Measurements from ENCODE around the gene SRSF6. TPM values are rescaled to one million over a fixed set of nuclear protein-coding genes. Genes with fewer than 3 reads are reported as not detected.

The SRSF6 gene
- total and polyA plus RNA-seq, 2 donors (not counting 1 experiment from before 2014, with no cell fraction given): 37.8 to 106 TPM

DNA sequence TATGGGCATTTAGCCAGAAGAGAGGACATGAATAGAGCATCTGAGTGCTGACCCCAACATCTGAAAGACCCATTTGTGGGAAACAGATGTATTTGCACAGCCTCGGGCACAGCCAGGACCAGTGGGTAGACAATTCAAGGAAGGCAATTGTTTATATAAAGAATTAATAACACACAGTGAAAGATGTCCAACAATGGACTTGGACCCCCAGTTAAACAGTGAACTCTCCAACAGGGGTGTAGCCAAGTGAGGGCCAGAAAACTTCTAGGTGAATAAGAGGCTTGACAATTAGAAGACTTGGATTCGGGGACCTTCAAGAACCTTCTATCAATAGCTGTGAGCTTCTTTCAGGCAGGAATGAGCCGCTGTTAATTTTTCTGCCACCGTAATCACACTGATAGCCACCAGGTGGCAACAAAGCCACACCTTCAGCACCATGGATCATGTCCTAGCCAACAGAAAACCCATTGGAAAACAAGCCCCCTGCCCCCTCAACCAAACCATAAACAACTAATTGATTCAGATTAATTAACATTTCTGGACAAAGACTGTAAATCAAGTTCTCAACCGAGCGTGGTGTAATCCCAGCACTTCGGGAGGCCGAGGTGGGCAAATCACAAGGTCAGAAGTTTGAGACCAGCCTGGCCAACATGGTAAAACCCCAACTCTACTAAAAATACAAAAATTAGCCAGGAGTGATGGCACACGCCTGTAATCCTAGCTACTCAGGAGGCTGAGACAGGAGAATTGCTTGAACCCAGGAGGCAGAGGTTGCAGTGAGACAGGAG, 8.8 kb upstream of the SRSF6 start:
- TF ChIP-seq, protein P1, sequence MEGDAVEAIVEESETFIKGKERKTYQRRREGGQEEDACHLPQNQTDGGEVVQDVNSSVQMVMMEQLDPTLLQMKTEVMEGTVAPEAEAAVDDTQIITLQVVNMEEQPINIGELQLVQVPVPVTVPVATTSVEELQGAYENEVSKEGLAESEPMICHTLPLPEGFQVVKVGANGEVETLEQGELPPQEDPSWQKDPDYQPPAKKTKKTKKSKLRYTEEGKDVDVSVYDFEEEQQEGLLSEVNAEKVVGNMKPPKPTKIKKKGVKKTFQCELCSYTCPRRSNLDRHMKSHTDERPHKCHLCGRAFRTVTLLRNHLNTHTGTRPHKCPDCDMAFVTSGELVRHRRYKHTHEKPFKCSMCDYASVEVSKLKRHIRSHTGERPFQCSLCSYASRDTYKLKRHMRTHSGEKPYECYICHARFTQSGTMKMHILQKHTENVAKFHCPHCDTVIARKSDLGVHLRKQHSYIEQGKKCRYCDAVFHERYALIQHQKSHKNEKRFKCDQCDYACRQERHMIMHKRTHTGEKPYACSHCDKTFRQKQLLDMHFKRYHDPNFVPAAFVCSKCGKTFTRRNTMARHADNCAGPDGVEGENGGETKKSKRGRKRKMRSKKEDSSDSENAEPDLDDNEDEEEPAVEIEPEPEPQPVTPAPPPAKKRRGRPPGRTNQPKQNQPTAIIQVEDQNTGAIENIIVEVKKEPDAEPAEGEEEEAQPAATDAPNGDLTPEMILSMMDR (conservative IDR thresholded peaks at IDR 0.05 in 1 of 2, IDR thresholded peaks at IDR 0.05 in 1 of 2; ENCODE audit: low read depth in 1 of 2, low read length in 2 of 2): peak; percentile 65 to 76
- no peak for TF ChIP-seq EZH2 (IDR thresholded peaks at IDR 0.05; ENCODE audit: low read length, missing control alignments)
- no peak overlapping the region for H3K4me2 ChIP-seq (ENCODE audit: extremely low read depth, insufficient read depth, low read length)
- H3K9me3 ChIP-seq (ENCODE audit: control insufficient read depth, insufficient read depth, low read depth, low read length): no peaks in the 10 kb centered on the region

DNA sequence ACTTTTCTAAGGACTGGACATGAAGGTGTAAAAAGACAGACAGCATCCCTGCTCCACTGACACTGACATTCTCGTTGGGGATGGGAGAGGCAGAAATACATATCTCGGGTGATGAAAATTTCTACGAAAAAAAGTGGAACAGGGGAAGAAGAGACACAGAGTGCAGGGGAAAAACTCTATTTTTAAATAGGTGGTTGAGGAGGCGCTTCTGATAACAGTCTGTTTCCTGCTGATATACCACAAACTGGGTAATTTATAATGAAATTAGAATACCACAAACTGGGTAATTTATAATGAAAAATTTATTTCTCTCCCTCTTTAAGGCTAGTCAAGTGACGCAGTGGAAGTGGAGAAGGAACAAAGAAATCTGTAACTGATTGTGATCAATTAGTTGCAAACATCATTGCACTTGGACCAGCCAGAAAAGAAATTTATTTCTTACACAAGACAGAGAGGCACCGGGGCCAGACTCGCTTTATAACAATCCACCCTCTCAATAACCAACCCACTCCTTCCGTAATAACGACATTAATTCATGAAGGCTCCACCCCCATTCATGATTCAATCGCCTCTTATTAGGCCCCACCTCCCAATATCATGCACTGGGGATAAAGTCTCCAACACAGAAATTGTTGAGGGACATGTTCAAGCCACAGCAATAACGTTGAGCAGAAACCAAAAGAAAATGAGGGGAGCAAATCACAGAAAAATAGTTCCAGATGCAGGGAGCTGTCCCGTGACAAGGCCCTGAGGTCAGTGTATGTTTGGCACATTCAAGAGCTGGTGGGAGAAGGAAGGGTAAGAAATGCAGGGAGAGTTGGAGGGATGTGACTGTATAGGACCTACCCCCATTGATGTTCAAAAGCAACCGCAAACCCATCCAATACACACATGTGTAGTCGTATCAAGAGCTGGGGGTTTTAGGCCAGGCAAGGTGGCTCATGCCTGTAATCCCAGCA, 6.6 kb upstream of the SRSF6 start:
- Histone ChIP-seq H3K27ac (ENCODE audit: insufficient read depth, low read length) (no peak overlapping the region), H3K4me3 (replicated peaks in 1 of 4; ENCODE audit: control extremely low read depth in 1 of 4, insufficient read depth in 1 of 4, low read depth in 3 of 4, low read length in 4 of 4) (no peak overlapping the region), H2AFZ (ENCODE audit: low read length) (no peak overlapping the region), H3K4me2 (ENCODE audit: extremely low read depth, insufficient read depth, low read length) (no peak overlapping the region), H3K36me3 (ENCODE audit: control insufficient read depth, insufficient read depth, low read length) (no peaks in the 10 kb centered on the region), H3K9me3 (ENCODE audit: control insufficient read depth, insufficient read depth, low read depth, low read length) (no peaks in the 10 kb centered on the region), H3K79me2 (ENCODE audit: control insufficient read depth, insufficient read depth, low read length) (no peaks in the 10 kb centered on the region), H3K27me3 (ENCODE audit: control insufficient read depth, insufficient read depth, low read length) (peaks cover 8% of the 10 kb centered on the region), H3K9ac (ENCODE audit: insufficient read depth, low read length) (no peak overlapping the region), H4K20me1 (ENCODE audit: control insufficient read depth, extremely low read depth, insufficient read depth, low read length) (no peaks in the 10 kb centered on the region), H3K4me1 (ENCODE audit: control insufficient read depth, extremely low read depth, insufficient read depth, low read length) (no peaks in the 10 kb centered on the region)
- TF ChIP-seq, protein P1 (conservative IDR thresholded peaks at IDR 0.05 in 1 of 2, IDR thresholded peaks at IDR 0.05 in 1 of 2; ENCODE audit: low read depth in 1 of 2, low read length in 2 of 2): no peak
- TF ChIP-seq EZH2 (IDR thresholded peaks at IDR 0.05; ENCODE audit: low read length, missing control alignments): no peak
- no peak for DNase-seq (ENCODE audit: low read depth in 2 of 2)

More for the DNA sequence above, 8.8 kb upstream of the SRSF6 start:
- peak; percentile 25 to 33 for DNase-seq (ENCODE audit: low read depth in 2 of 2)
- Histone ChIP-seq H3K79me2 (ENCODE audit: control insufficient read depth, insufficient read depth, low read length) (no peaks in the 10 kb centered on the region), H4K20me1 (ENCODE audit: control insufficient read depth, extremely low read depth, insufficient read depth, low read length) (no peaks in the 10 kb centered on the region), H3K9ac (ENCODE audit: insufficient read depth, low read length) (no peak overlapping the region), H3K27me3 (ENCODE audit: control insufficient read depth, insufficient read depth, low read length) (peaks cover 6% of the 10 kb centered on the region), H3K36me3 (ENCODE audit: control insufficient read depth, insufficient read depth, low read length) (no peaks in the 10 kb centered on the region), H3K4me3 (replicated peaks in 1 of 4; ENCODE audit: control extremely low read depth in 1 of 4, insufficient read depth in 1 of 4, low read depth in 3 of 4, low read length in 4 of 4) (no peak overlapping the region), H3K27ac (ENCODE audit: insufficient read depth, low read length) (no peak overlapping the region), H3K4me1 (ENCODE audit: control insufficient read depth, extremely low read depth, insufficient read depth, low read length) (no peaks in the 10 kb centered on the region), H2AFZ (ENCODE audit: low read length) (no peak overlapping the region)

Measured in fibroblast of lung (primary cell).